ENCODE measurements around the gene FAM13A. TPM values are rescaled to one million over a fixed set of nuclear protein-coding genes. Genes with fewer than 3 reads are reported as not detected.
A peak's percentile ranks its signal among the peaks of the same experiment; 100 is the strongest.

FAM13A gene
- polyA plus RNA-seq, 1 experiment, result 9.5 TPM

DNA sequence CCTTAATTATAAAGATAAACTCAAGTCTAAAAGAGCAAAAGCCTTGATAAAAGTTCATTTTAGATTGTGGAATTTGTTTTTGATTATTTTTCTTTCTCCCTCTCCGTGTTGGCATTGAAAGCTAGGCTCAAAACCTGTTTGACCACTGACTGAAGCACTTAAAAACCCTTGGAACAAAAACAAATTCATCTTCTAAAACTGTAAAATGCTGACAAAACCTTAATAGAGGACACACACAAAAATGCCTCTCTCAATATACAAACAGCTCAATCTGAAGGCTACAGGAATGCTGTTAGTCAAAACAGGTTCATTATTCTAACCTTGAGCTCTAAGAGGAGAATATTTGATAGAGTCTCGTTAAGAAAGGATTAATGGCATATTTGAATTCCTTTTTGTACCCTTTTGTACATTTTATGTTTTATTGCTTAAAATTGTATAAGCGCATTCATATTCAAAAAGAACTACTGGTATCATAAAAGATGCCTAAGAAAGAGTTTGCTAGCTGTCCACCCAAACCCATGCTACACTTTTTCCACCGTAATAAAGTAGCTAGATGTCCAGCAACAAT is 285.0 kb downstream of the FAM13A start:
- ChIA-PET CTCF (no interaction called here), POLR2A (interaction anchor here (0.5 kb wide), 2 partner anchors 38 to 59 kb away, joined by 3 to 25 read pairs; no protein-coding TSS in a partner anchor)

GRCh38 chr4:88765729-88766128 is 291.3 kb downstream of the FAM13A start:
- CTCF ChIA-PET, result interaction anchor here (1.3 kb wide), 1 partner anchor 11 kb away, joined by 7 read pairs; no protein-coding TSS in a partner anchor
- H3K36me3 ChIP-seq (ENCODE audit: control insufficient read depth, insufficient read depth, low read length), result no peaks in the 10 kb centered on the region
- H3K4me3 ChIP-seq (ENCODE audit: low read depth, low read length), result no peak overlapping the region
- POLR2A ChIA-PET, result no interaction called here
- H3K27me3 ChIP-seq (ENCODE audit: control insufficient read depth, insufficient read depth, low read length), result no peaks in the 10 kb centered on the region
- TF ChIP-seq, protein P1, sequence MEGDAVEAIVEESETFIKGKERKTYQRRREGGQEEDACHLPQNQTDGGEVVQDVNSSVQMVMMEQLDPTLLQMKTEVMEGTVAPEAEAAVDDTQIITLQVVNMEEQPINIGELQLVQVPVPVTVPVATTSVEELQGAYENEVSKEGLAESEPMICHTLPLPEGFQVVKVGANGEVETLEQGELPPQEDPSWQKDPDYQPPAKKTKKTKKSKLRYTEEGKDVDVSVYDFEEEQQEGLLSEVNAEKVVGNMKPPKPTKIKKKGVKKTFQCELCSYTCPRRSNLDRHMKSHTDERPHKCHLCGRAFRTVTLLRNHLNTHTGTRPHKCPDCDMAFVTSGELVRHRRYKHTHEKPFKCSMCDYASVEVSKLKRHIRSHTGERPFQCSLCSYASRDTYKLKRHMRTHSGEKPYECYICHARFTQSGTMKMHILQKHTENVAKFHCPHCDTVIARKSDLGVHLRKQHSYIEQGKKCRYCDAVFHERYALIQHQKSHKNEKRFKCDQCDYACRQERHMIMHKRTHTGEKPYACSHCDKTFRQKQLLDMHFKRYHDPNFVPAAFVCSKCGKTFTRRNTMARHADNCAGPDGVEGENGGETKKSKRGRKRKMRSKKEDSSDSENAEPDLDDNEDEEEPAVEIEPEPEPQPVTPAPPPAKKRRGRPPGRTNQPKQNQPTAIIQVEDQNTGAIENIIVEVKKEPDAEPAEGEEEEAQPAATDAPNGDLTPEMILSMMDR (IDR thresholded peaks at IDR 0.05; ENCODE audit: insufficient read depth, low read depth, low read length), result no peak
- DNase-seq (ENCODE audit: low read depth), result peak; percentile 45

More for the DNA sequence above, 285.0 kb downstream of the FAM13A start:
- TF ChIP-seq, protein P1 (IDR thresholded peaks at IDR 0.05; ENCODE audit: insufficient read depth, low read depth, low read length), result no peak
- H3K36me3 ChIP-seq (ENCODE audit: control insufficient read depth, insufficient read depth, low read length), result no peaks in the 10 kb centered on the region
- no peaks in the 10 kb centered on the region for H3K27me3 ChIP-seq (ENCODE audit: control insufficient read depth, insufficient read depth, low read length)
- DNase-seq (ENCODE audit: low read depth), result no peak
- H3K4me3 ChIP-seq (ENCODE audit: low read depth, low read length), result no peak overlapping the region

- POLR2A ChIA-PET, result no interaction called here
- no peak for DNase-seq (ENCODE audit: low read depth)
- CTCF ChIA-PET, result no interaction called here
- Histone ChIP-seq H3K36me3 (ENCODE audit: control insufficient read depth, insufficient read depth, low read length) (no peaks in the 10 kb centered on the region), H3K4me3 (ENCODE audit: low read depth, low read length) (no peak overlapping the region), H3K27me3 (ENCODE audit: control insufficient read depth, insufficient read depth, low read length) (no peaks in the 10 kb centered on the region)
- TF ChIP-seq, protein P1 (IDR thresholded peaks at IDR 0.05; ENCODE audit: insufficient read depth, low read depth, low read length), result no peak
Measured at GRCh38 chr4:88763075-88763474, 293.9 kb downstream of the FAM13A start.

DNA sequence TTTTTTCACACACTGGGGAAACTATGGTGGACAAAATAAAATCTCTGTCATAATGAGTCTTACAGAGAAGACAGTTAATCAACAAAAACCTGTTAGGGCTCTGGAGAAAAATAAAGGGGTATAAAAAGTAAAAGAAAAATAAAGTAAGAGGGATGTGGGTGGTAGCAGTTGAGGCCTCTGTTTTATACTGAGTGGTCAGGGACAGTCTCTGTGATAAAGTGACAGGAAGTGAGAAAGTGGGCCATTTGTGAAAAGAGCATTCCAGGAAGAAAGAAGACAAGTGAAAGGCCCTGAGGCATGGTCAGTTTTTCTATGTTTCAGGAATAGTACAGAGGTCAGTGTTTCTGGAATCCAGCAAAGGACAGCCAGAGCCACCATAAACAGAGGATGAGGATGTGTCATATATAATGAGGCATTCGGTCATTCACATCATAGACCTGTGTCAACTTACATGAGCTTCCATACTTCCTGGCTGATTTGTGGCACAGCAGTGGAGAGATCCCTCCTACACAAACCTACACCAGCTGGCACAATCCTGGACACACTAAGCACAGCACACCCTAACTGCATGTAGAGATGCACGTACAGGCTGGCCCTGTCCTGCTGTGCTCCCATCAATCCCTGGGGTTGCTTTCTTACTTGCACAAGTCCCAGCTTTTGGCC is 295.0 kb downstream of the FAM13A start:
- CTCF ChIA-PET, result no interaction called here
- POLR2A ChIA-PET, result no interaction called here
- DNase-seq (ENCODE audit: low read depth), result no peak
- Histone ChIP-seq H3K36me3 (ENCODE audit: control insufficient read depth, insufficient read depth, low read length) (no peaks in the 10 kb centered on the region), H3K4me3 (ENCODE audit: low read depth, low read length) (no peak overlapping the region), H3K27me3 (ENCODE audit: control insufficient read depth, insufficient read depth, low read length) (no peaks in the 10 kb centered on the region)
- TF ChIP-seq, protein P1 (IDR thresholded peaks at IDR 0.05; ENCODE audit: insufficient read depth, low read depth, low read length), result no peak

GRCh38 chr4:88761342-88761741 is 295.6 kb downstream of the FAM13A start:
- ChIA-PET CTCF (no interaction called here), POLR2A (no interaction called here)
- Histone ChIP-seq H3K4me3 (ENCODE audit: low read depth, low read length) (no peak overlapping the region), H3K36me3 (ENCODE audit: control insufficient read depth, insufficient read depth, low read length) (no peaks in the 10 kb centered on the region), H3K27me3 (ENCODE audit: control insufficient read depth, insufficient read depth, low read length) (no peaks in the 10 kb centered on the region)
- TF ChIP-seq, protein P1 (IDR thresholded peaks at IDR 0.05; ENCODE audit: insufficient read depth, low read depth, low read length), result no peak
- no peak for DNase-seq (ENCODE audit: low read depth)

Measured in BJ (cell line).